Liver (tissue), 3 donors: ENCODE measurements around the gene C18orf32.

Experiments used
- ATF3 ChIP-seq: IDR thresholded peaks from 2 replicates; pipeline ENCODE4 v1.6.1; 2016; ENCODE audit warnings: antibody characterized with exemption
- HNF4G ChIP-seq: IDR thresholded peaks from 2 replicates; pipeline ENCODE4 v1.6.1; 2016; ENCODE audit warnings: antibody characterized with exemption
- YY1 ChIP-seq: IDR thresholded peaks from 2 replicates; pipeline ENCODE4 v1.6.1; 2016; ENCODE audit warnings: antibody characterized with exemption, mild to moderate bottlenecking
- TF ChIP-seq, protein P1 (sequence below): fragments of 150-350 bp; IDR thresholded peaks from 2 replicates; pipeline ENCODE4 v1.5.1; 2017; ENCODE audit warnings: improper control_type of control experiment, low read depth, low read length; ENCODE audit not compliant: missing input control
- donor health status: healthy.
- donor health status: healthy.

DNA sequence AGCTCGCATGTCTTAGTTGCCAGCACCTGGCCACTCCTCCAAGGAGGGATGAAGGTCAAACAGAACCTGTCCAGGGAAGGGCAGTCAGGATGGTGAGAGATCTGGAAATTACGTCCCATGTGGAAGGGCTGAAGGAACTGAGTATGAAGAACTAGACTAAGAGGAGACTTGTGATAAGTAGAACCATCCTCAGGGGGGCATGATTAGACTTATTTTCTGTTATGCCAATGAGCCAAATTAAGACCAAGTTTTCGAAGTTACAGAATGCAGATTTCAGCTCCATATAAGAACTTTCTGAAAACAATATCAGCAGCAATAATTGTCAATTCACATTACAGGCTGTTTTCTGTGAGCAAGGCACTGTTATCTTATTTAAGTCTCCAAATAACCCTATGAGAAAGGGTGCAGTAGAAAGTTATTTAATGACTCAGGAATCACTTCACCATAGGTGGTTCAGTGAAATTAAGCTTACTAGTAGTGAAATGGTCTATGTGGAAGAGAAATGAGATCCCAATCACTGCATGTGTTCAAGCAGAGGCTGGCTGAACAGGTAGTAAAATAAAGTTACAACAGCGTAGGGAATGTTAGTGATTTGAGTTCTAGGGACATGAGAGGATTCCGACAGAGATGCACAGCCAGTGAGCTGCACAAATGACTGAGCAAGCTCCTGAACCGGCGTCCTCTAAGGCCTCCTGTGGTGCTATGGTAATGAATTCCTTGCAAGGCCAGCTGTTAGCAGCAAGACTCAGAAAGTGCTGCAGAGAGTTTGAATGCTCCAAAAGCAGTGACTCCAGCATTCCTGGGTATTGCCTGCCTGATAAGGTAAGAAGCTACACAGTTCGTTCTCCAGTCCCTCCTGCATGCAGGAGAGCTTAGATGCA is 22.1 kb downstream of the C18orf32 start:
- no peak for TF ChIP-seq YY1
- no peak for TF ChIP-seq ATF3
- no peak for TF ChIP-seq HNF4G
- TF ChIP-seq, protein P1, sequence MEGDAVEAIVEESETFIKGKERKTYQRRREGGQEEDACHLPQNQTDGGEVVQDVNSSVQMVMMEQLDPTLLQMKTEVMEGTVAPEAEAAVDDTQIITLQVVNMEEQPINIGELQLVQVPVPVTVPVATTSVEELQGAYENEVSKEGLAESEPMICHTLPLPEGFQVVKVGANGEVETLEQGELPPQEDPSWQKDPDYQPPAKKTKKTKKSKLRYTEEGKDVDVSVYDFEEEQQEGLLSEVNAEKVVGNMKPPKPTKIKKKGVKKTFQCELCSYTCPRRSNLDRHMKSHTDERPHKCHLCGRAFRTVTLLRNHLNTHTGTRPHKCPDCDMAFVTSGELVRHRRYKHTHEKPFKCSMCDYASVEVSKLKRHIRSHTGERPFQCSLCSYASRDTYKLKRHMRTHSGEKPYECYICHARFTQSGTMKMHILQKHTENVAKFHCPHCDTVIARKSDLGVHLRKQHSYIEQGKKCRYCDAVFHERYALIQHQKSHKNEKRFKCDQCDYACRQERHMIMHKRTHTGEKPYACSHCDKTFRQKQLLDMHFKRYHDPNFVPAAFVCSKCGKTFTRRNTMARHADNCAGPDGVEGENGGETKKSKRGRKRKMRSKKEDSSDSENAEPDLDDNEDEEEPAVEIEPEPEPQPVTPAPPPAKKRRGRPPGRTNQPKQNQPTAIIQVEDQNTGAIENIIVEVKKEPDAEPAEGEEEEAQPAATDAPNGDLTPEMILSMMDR: no peak
